HEK293T (cell line): ENCODE results near the gene PPP6R2.

ENCODE experiments used
- CTCF ChIA-PET: fragments of 350-600 bp; formaldehyde crosslinking; extraction: SDS; loops from one replicate; lab custom pipeline; 2021; ENCODE audit warnings: antibody characterized with exemption, inconsistent platforms; lab: Yijun Ruan, JAX
- POLR2A ChIA-PET: fragments of 350-600 bp; formaldehyde crosslinking; extraction: SDS; loops from one replicate; lab custom pipeline; 2020; ENCODE audit warnings: antibody characterized with exemption, inconsistent platforms; lab: Yijun Ruan, JAX
- DNase-seq: peaks from one replicate; pipeline ENCODE4 v3.0.0; 2012; ENCODE audit warnings: mixed read lengths; ENCODE audit errors: extremely low spot score
- ARNT ChIP-seq: fragments of 450-650 bp; IDR thresholded peaks from 2 replicates; pipeline ENCODE4 v1.6.1; 2017; ENCODE audit warnings: mild to moderate bottlenecking
- BHLHE40 ChIP-seq: fragments of 450-650 bp; IDR thresholded peaks from 2 replicates; pipeline ENCODE4 v1.6.1; 2016; ENCODE audit warnings: mild to moderate bottlenecking, moderate library complexity, borderline replicate concordance
- CTBP1 ChIP-seq: fragments of 450-650 bp; IDR thresholded peaks from 2 replicates; pipeline ENCODE4 v1.6.1; 2016; ENCODE audit warnings: borderline replicate concordance
- ELF4 ChIP-seq: fragments of 450-650 bp; IDR thresholded peaks from 2 replicates; pipeline ENCODE4 v1.6.1; 2017; ENCODE audit warnings: antibody characterized with exemption
- FOXA1 ChIP-seq: fragments of 450-650 bp; IDR thresholded peaks from 2 replicates; pipeline ENCODE4 v1.6.1; 2016; ENCODE audit warnings: mild to moderate bottlenecking
- FOXK2 ChIP-seq: fragments of 450-650 bp; IDR thresholded peaks from 2 replicates; pipeline ENCODE4 v1.6.1; 2016; ENCODE audit warnings: mild to moderate bottlenecking
- FOXM1 ChIP-seq: fragments of 450-650 bp; IDR thresholded peaks from 2 replicates; pipeline ENCODE4 v1.6.1; 2017; ENCODE audit warnings: mild to moderate bottlenecking, borderline replicate concordance
- HDGF ChIP-seq: fragments of 450-650 bp; IDR thresholded peaks from 2 replicates; pipeline ENCODE4 v1.6.1; 2017; ENCODE audit warnings: antibody characterized with exemption, borderline replicate concordance
- L3MBTL2 ChIP-seq: fragments of 450-650 bp; conservative IDR thresholded peaks from 2 replicates; pipeline ENCODE4 v1.6.1; 2016; ENCODE audit warnings: mild to moderate bottlenecking
- LEF1 ChIP-seq: fragments of 450-650 bp; IDR thresholded peaks from 2 replicates; pipeline ENCODE4 v1.6.1; 2017; ENCODE audit warnings: mild to moderate bottlenecking, borderline replicate concordance
- NFRKB ChIP-seq: fragments of 450-650 bp; IDR thresholded peaks from 2 replicates; pipeline ENCODE4 v1.6.1; 2016; ENCODE audit warnings: mild to moderate bottlenecking, moderate library complexity
- PKNOX1 ChIP-seq: fragments of 450-650 bp; IDR thresholded peaks from 2 replicates; pipeline ENCODE4 v1.6.1; 2016
- SP1 ChIP-seq: fragments of 450-650 bp; IDR thresholded peaks from 2 replicates; pipeline ENCODE4 v1.6.1; 2017
- SUZ12 ChIP-seq: fragments of 450-650 bp; IDR thresholded peaks from 2 replicates; pipeline ENCODE4 v1.6.1; 2016; ENCODE audit warnings: mild to moderate bottlenecking
- TARDBP ChIP-seq: fragments of 450-650 bp; IDR thresholded peaks from 2 replicates; pipeline ENCODE4 v1.6.1; 2016
- ZNF384 ChIP-seq: fragments of 450-650 bp; IDR thresholded peaks from 2 replicates; pipeline ENCODE4 v1.6.1; 2016

The PPP6R2 gene

GRCh38 chr22:50447576-50448551 is 104.7 kb downstream of the PPP6R2 start:
- ChIA-PET CTCF (no interaction called here), POLR2A (no interaction called here)
- no peak for TF ChIP-seq ELF4
- no peak for TF ChIP-seq ARNT
- no peak for TF ChIP-seq ZNF384
- no peak for TF ChIP-seq TARDBP
- TF ChIP-seq SP1 = no peak
- TF ChIP-seq NFRKB = no peak
- no peak for TF ChIP-seq BHLHE40
- no peak for TF ChIP-seq HDGF
- TF ChIP-seq L3MBTL2 = no peak
- no peak for TF ChIP-seq LEF1
- TF ChIP-seq FOXA1 = no peak
- no peak for TF ChIP-seq SUZ12
- no peak for TF ChIP-seq FOXM1
- TF ChIP-seq PKNOX1 = no peak
- no peak for DNase-seq

- ChIA-PET CTCF (no interaction called here), POLR2A (no interaction called here)
Observed at GRCh38 chr22:50452649-50453048, 109.5 kb downstream of the PPP6R2 start.

GRCh38 chr22:50454556-50455075 is 111.5 kb downstream of the PPP6R2 start:
- DNase-seq = no peak
- ChIA-PET CTCF (no interaction called here), POLR2A (interaction anchor here (1.5 kb wide), 1 partner anchor 53 kb away, joined by 5 read pairs; the partner anchor contains the start of gene LMF2)
- TF ChIP-seq ZNF384 (no peak), ARNT (no peak), FOXM1 (no peak), HDGF (no peak)

More at GRCh38 chr22:50452649-50453048, 109.5 kb downstream of the PPP6R2 start:
- no peak for DNase-seq
- no peak for TF ChIP-seq LEF1

GRCh38 chr22:50455201-50455600 is 112.1 kb downstream of the PPP6R2 start:
- no peak for DNase-seq
- TF ChIP-seq BHLHE40 = no peak
- TF ChIP-seq FOXM1 = no peak
- TF ChIP-seq LEF1 = no peak
- TF ChIP-seq SUZ12 = no peak
- no peak for TF ChIP-seq FOXK2
- TF ChIP-seq PKNOX1 = no peak
- no peak for TF ChIP-seq TARDBP
- no peak for TF ChIP-seq ZNF384
- no peak for TF ChIP-seq NFRKB
- no peak for TF ChIP-seq ARNT
- no peak for TF ChIP-seq FOXA1
- TF ChIP-seq SP1 = no peak
- TF ChIP-seq L3MBTL2 = no peak
- no peak for TF ChIP-seq CTBP1
- no peak for TF ChIP-seq ELF4
- TF ChIP-seq HDGF = no peak
- CTCF ChIA-PET = no interaction called here
- POLR2A ChIA-PET = interaction anchor here (1.5 kb wide), 1 partner anchor 52 kb away, joined by 5 read pairs; the partner anchor contains the start of gene LMF2

GRCh38 chr22:50456026-50456425 is 112.9 kb downstream of the PPP6R2 start:
- no peak for DNase-seq
- TF ChIP-seq LEF1 (no peak), NFRKB (no peak), SUZ12 (no peak), CTBP1 (no peak), FOXM1 (no peak), HDGF (no peak), TARDBP (no peak), SP1 (no peak), ELF4 (no peak), ARNT (no peak), BHLHE40 (no peak)
- ChIA-PET POLR2A (interaction anchor here (1.5 kb wide), 1 partner anchor 52 kb away, joined by 5 read pairs; the partner anchor contains the start of gene LMF2), CTCF (no interaction called here)

- no peak for DNase-seq
- POLR2A ChIA-PET = no interaction called here
- CTCF ChIA-PET = interaction anchor here (0.6 kb wide), 1 partner anchor 69 kb away, joined by 3 read pairs; the partner anchor contains the start of gene SCO2
- TF ChIP-seq PKNOX1 (no peak), BHLHE40 (no peak), FOXM1 (no peak), LEF1 (no peak), ZNF384 (no peak), L3MBTL2 (no peak), HDGF (no peak), TARDBP (no peak), SP1 (no peak), CTBP1 (no peak), SUZ12 (no peak), NFRKB (no peak), ELF4 (no peak), ARNT (no peak), FOXA1 (no peak), FOXK2 (no peak)
Observed at GRCh38 chr22:50456466-50457234, 113.5 kb downstream of the PPP6R2 start.
